IMR-90 (cell line): ENCODE measurements around the gene DMAC2L. TPM values are rescaled to one million over a fixed set of nuclear protein-coding genes. Genes with fewer than 3 reads are reported as not detected.

Experiments
- ATAC-seq: fragments of 200-7000 bp; cut with Tn5 transposase; 2 replicates; pipeline ENCODE4 v1.9.1; 2020; ENCODE audit warnings: low read depth, mild to moderate bottlenecking, moderate library complexity
- BruUV-seq: library from RNA; stranded (reverse); fragments of 400-500 nt; replicated peaks from 2 replicates; lab custom pipeline; 2021; lab: Mats Ljungman, UMichigan
- CTCF ChIA-PET: fragments of 300-600 bp; formaldehyde crosslinking; extraction: SDS; loops from one replicate; lab custom pipeline; 2021; ENCODE audit warnings: antibody characterized with exemption; lab: Yijun Ruan, JAX
- POLR2A ChIA-PET: fragments of 300-600 bp; sonication (Branson Sonifier 250); formaldehyde crosslinking; loops from one replicate; lab custom pipeline; 2022; ENCODE audit warnings: antibody characterized with exemption; ENCODE audit not compliant: unreplicated experiment; lab: Charles Lee
- DNase-seq: peaks from one replicate; pipeline ENCODE4 v3.0.0; 2013
- H2AFZ ChIP-seq: replicated peaks from 2 replicates; pipeline ENCODE3; 2013; ENCODE audit warnings: low read length, mild to moderate bottlenecking; ENCODE audit not compliant: poor library complexity
- H2AK5ac ChIP-seq: 2 replicates; pipeline ENCODE4 v1.6.1; 2013; ENCODE audit warnings: low read depth, low read length, inconsistent platforms
- H2AK9ac ChIP-seq: replicated peaks from 2 replicates; pipeline ENCODE3; 2013; ENCODE audit warnings: mild to moderate bottlenecking, low read depth, low read length, moderate library complexity; ENCODE audit not compliant: poor library complexity
- H2BK120ac ChIP-seq: 2 replicates; pipeline ENCODE4 v1.6.1; 2013; ENCODE audit warnings: low read depth, low read length, inconsistent platforms
- H2BK15ac ChIP-seq: 3 replicates; pipeline ENCODE4 v1.6.1; 2013; ENCODE audit warnings: low read depth, low read length, inconsistent platforms
- H2BK20ac ChIP-seq: 2 replicates; pipeline ENCODE4 v1.6.1; 2013; ENCODE audit warnings: low read depth, mild to moderate bottlenecking, inconsistent platforms, low read length, moderate library complexity
- H2BK5ac ChIP-seq: 2 replicates; pipeline ENCODE4 v1.6.1; 2013; ENCODE audit warnings: mild to moderate bottlenecking, low read depth, low read length, inconsistent platforms; ENCODE audit not compliant: poor library complexity, severe bottlenecking
- H3K14ac ChIP-seq: replicated peaks from 2 replicates; pipeline ENCODE4 v1.6.1; 2013; ENCODE audit warnings: low read depth, low read length, inconsistent platforms
- H3K18ac ChIP-seq: 2 replicates; pipeline ENCODE4 v1.6.1; 2013; ENCODE audit warnings: low read depth, low read length, control low read depth
- H3K23ac ChIP-seq: 2 replicates; pipeline ENCODE4 v1.6.1; 2013; ENCODE audit warnings: low read depth, low read length, inconsistent platforms
- H3K27ac ChIP-seq: 2 replicates; pipeline ENCODE4 v1.5.1; 2013; ENCODE audit warnings: mild to moderate bottlenecking, control low read depth, low read length; ENCODE audit not compliant: insufficient read depth
- H3K27me3 ChIP-seq: 2 replicates; pipeline ENCODE4 v1.6.1; 2013; ENCODE audit warnings: low read length; ENCODE audit not compliant: control insufficient read depth, insufficient read depth
- H3K36me3 ChIP-seq: 2 replicates; pipeline ENCODE4 v1.6.1; 2013; ENCODE audit warnings: low read length, mixed read lengths; ENCODE audit not compliant: control insufficient read depth, insufficient read depth
- H3K4ac ChIP-seq: 2 replicates; pipeline ENCODE4 v1.6.1; 2013; ENCODE audit warnings: low read depth, low read length, inconsistent platforms
- H3K4me1 ChIP-seq: 2 replicates; pipeline ENCODE4 v1.6.1; 2013; ENCODE audit warnings: low read length, mixed read lengths; ENCODE audit not compliant: control insufficient read depth, insufficient read depth
- H3K4me2 ChIP-seq: 2 replicates; pipeline ENCODE4 v1.6.1; 2013; ENCODE audit warnings: low read depth, mild to moderate bottlenecking, control low read depth, low read length, moderate library complexity
- H3K4me3 ChIP-seq: 2 replicates; pipeline ENCODE4 v1.5.1; 2013; ENCODE audit warnings: low read depth, mild to moderate bottlenecking, control low read depth, low read length, moderate library complexity; ENCODE audit not compliant: insufficient read depth
- H3K56ac ChIP-seq: 2 replicates; pipeline ENCODE4 v1.6.1; 2013; ENCODE audit warnings: low read length, inconsistent platforms; ENCODE audit not compliant: insufficient read depth; ENCODE audit errors: extremely low read depth
- H3K79me1 ChIP-seq, 2 experiments: 2 replicates each; pipeline ENCODE4 v1.6.1; 2013; ENCODE audit warnings: low read length in 2 of 2, inconsistent platforms in 1 of 2, low read depth in 1 of 2
- H3K9ac ChIP-seq: 2 replicates; pipeline ENCODE4 v1.6.1; 2013; ENCODE audit warnings: low read depth, low read length, control low read depth
- H3K9me1 ChIP-seq: 2 replicates; pipeline ENCODE4 v1.6.1; 2013; ENCODE audit warnings: low read length, inconsistent platforms; ENCODE audit not compliant: insufficient read depth
- H3K9me3 ChIP-seq: 2 replicates; pipeline ENCODE4 v1.6.1; 2013; ENCODE audit warnings: low read length; ENCODE audit not compliant: control insufficient read depth, insufficient read depth
- H4K20me1 ChIP-seq: 2 replicates; pipeline ENCODE4 v1.6.1; 2013; ENCODE audit warnings: low read length, inconsistent platforms; ENCODE audit not compliant: insufficient read depth
- H4K5ac ChIP-seq: 2 replicates; pipeline ENCODE4 v1.6.1; 2013; ENCODE audit warnings: mild to moderate bottlenecking, low read depth, low read length, control low read depth
- H4K8ac ChIP-seq, 2 experiments: 2 replicates each; pipeline ENCODE4 v1.6.1; 2013; ENCODE audit warnings: low read depth in 2 of 2, low read length in 2 of 2, control low read depth in 1 of 2, inconsistent platforms in 1 of 2
- H4K91ac ChIP-seq: 2 replicates; pipeline ENCODE4 v1.6.1; 2013; ENCODE audit warnings: low read depth, low read length, inconsistent platforms; ENCODE audit not compliant: insufficient read depth
- BHLHE40 ChIP-seq: fragments of 150-350 bp; IDR thresholded peaks from 2 replicates; pipeline ENCODE4 v1.6.1; 2016; ENCODE audit warnings: mild to moderate bottlenecking, low read depth, low read length
- CEBPB ChIP-seq: IDR thresholded peaks from 2 replicates; pipeline ENCODE4 v1.6.1; 2012; ENCODE audit warnings: low read depth, low read length, improper control_type of control experiment
- CHD1 ChIP-seq: IDR thresholded peaks from 2 replicates; pipeline ENCODE4 v1.6.1; 2012; ENCODE audit warnings: low read depth, low read length, improper control_type of control experiment
- FOS ChIP-seq: fragments of 150-350 bp; IDR thresholded peaks from 2 replicates; pipeline ENCODE4 v1.6.1; 2016; ENCODE audit warnings: low read depth, low read length
- MAFK ChIP-seq: IDR thresholded peaks from 2 replicates; pipeline ENCODE4 v1.6.1; 2012; ENCODE audit warnings: low read depth, low read length, improper control_type of control experiment
- MAZ ChIP-seq: IDR thresholded peaks from 2 replicates; pipeline ENCODE4 v1.6.1; 2012; ENCODE audit warnings: low read depth, mild to moderate bottlenecking, low read length, improper control_type of control experiment, moderate library complexity, borderline replicate concordance
- NFE2L2 ChIP-seq: fragments of 150-350 bp; IDR thresholded peaks from 2 replicates; pipeline ENCODE4 v1.6.1; 2016; ENCODE audit warnings: low read depth, mild to moderate bottlenecking, low read length
- POLR2A ChIP-seq: IDR thresholded peaks from 2 replicates; pipeline ENCODE4 v1.6.1; 2012; ENCODE audit warnings: mild to moderate bottlenecking, low read depth, low read length
- RAD21 ChIP-seq: IDR thresholded peaks from 2 replicates; pipeline ENCODE4 v1.6.1; 2012; ENCODE audit warnings: low read length, improper control_type of control experiment
- RCOR1 ChIP-seq: IDR thresholded peaks from 2 replicates; pipeline ENCODE4 v1.6.1; 2012; ENCODE audit warnings: mild to moderate bottlenecking, low read length, improper control_type of control experiment; ENCODE audit not compliant: insufficient replicate concordance
- RFX5 ChIP-seq: IDR thresholded peaks from 2 replicates; pipeline ENCODE4 v1.8.0; 2012; ENCODE audit warnings: low read depth, mild to moderate bottlenecking, low read length, moderate library complexity
- SMC3 ChIP-seq: fragments of 150-350 bp; IDR thresholded peaks from 2 replicates; pipeline ENCODE4 v1.6.1; 2016; ENCODE audit warnings: low read depth, mild to moderate bottlenecking, antibody characterized with exemption, low read length, moderate library complexity
- WGBS, 2 experiments: methylation state at CpG; one replicate each; pipeline versions ENCODE4 v1.1.5 to v1.1.7; 2013; ENCODE audit warnings: missing lambda C conversion rate in 2 of 2; ENCODE audit not compliant: insufficient read length in 1 of 2; ENCODE audit errors: extremely low coverage in 2 of 2; 5-methylcytosine and 5-hydroxymethylcytosine counted together
- dilution Hi-C: fragments of 300-500 bp; cut with HindIII; formaldehyde crosslinking; loops from one replicate; pipeline ENCODE4 v1.14.3; 2018; ENCODE audit warnings: low sequenced_read_pairs; ENCODE audit not compliant: unreplicated experiment
- in situ Hi-C: fragments of 300-500 bp; cut with MboI; formaldehyde crosslinking; loops from 3 replicates; pipeline ENCODE4 v1.14.3; 2019; ENCODE audit warnings: low sequenced_read_pairs, inconsistent platforms, mixed read lengths
- intact Hi-C: fragments of 100-400 bp; cut with micrococcal nuclease; formaldehyde crosslinking; loops from 2 replicates; pipeline ENCODE4 v1.10.0; 2022
- polyA plus RNA-seq, 3 experiments: library from polyadenylated mRNA; depleted of rRNA; stranded (reverse); fragments of >200 nt; gene quantifications; 2 replicates each; pipeline ENCODE4 v1.2.3, GENCODE V29; 2012; ENCODE audit warnings: low replicate concordance in 1 of 3
- total RNA-seq: library from RNA; depleted of rRNA; stranded (reverse); fragments of >200 nt; gene quantifications from 2 replicates; pipeline ENCODE4 v1.2.3, GENCODE V29; 2012
- TF ChIP-seq, protein P1 (sequence below): fragments of 150-350 bp; IDR thresholded peaks from 2 replicates; pipeline ENCODE4 v1.6.1; 2017; ENCODE audit warnings: mild to moderate bottlenecking, antibody characterized with exemption, low read length, low read depth
- TF ChIP-seq, protein P2 (sequence below): fragments of 150-350 bp; IDR thresholded peaks from 2 replicates; pipeline ENCODE4 v1.6.1; 2016; ENCODE audit warnings: low read depth, mild to moderate bottlenecking, low read length, moderate library complexity, borderline replicate concordance

DMAC2L gene
- total and polyA plus RNA-seq, 2 of the 4 experiments (the other 2 are of a cell fraction): 5.0 to 6.1 TPM

DNA sequence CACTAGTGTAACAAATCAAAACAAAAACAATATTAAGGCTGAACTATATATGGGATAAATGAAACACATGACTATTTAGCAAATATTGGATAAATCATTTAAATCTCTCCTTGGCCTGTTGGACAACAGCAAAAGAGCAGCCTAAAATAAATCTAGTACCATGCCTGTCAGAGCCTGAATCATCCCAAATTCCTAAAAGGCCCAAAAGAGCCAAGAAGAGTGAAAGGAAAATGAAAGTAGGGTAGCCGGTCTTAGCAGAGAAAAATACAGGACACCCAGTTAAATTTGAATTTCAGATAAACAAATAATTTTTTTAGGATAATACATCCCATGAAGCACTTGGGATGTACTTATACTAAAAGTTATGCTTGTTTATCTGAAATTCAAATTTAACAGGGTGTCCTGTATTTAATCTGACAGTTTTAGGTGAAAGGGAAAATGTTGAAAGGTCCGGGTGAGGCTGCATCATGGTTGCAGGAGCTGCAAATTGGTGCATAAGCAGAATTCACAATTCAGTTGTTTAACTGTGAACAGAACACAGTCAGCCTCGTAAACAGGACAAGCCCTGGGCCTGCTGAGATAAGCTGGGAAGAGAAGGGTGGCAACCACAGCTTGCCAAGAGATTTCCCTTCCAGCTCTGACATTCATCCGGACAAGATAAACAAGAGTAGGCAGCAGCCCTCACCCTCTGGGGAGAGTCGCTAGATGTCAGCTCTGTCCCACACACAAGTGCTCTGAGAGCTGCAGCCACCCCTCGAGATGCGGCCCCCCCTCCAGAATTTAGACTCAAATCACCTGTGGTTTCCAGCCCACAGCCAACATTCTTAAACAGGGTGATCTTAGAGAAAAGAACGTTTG lies 30.3 kb downstream of the DMAC2L start:
- Histone ChIP-seq H2AK9ac (peak overlapping the region; percentile 13), H3K23ac (peak overlapping the region; percentile 73), H3K4me1 (peaks cover 19% of the 10 kb centered on the region), H3K56ac (peak overlapping the region; percentile 55; the same call in 1 of the 2 replicates), H4K91ac (peak overlapping the region; percentile 53; the same call in 1 of the 2 replicates), H3K27ac (peak overlapping the region; percentile 85; the same call in 1 of the 2 replicates), H4K5ac (peak overlapping the region; percentile 50), H2AFZ (peak overlapping the region; percentile 79), H3K27me3 (no peaks in the 10 kb centered on the region), H3K14ac (peak overlapping the region; percentile 68), H3K4ac (peak overlapping the region; percentile 85), H3K18ac (peak overlapping the region; percentile 53), H2BK5ac (peak overlapping the region; percentile 59), H3K9me3 (no peaks in the 10 kb centered on the region), H2BK15ac (no peak overlapping the region), H3K4me3 (peak overlapping the region; percentile 6; the same call in 1 of the 2 replicates), H3K9ac (peak overlapping the region; percentile 72), H3K79me1 (peaks cover 0 to 16% of the 10 kb centered on the region in 2 experiments; a peak in 1 of 4 replicates), H2BK20ac (peak overlapping the region; percentile 82), H2AK5ac (peak overlapping the region; percentile 72; the same call in 1 of the 2 replicates), H3K36me3 (no peaks in the 10 kb centered on the region), H4K8ac (peak overlapping the region in 1 of 2 experiments; percentile 88; a peak in 2 of 4 replicates), H3K4me2 (peak overlapping the region; percentile 84), H4K20me1 (no peaks in the 10 kb centered on the region), H3K9me1 (peaks cover 16% of the 10 kb centered on the region), H2BK120ac (peak overlapping the region; percentile 87)
- ChIA-PET POLR2A (interaction anchor here (0.9 kb wide), 1 partner anchor 189 kb away, joined by 6 read pairs; no protein-coding TSS in a partner anchor), CTCF (interaction anchor here (0.5 to 1.2 kb wide), 10 partner anchors 8 to 504 kb away, joined by 3 to 5 read pairs (median 3); partner anchors contain the start of gene CDKL1)
- intact Hi-C loops (loop anchor here (2.0 kb wide), 1 partner anchor 190 kb away; the partner anchor contains the start of gene MAP4K5), dilution Hi-C loops (no loop called here), in situ Hi-C loops (no loop called here)
- peak; percentile 71 for DNase-seq
- WGBS, 2 experiments: no CpG with 5 or more reads among the region's 8 CpGs
- peak; percentile 73 for ATAC-seq
- no TSS peak for BruUV-seq
- TF ChIP-seq MAZ (peak; percentile 91; the same call in 1 of the 2 replicates), POLR2A (no peak), FOS (no peak), SMC3 (peak; percentile 16; the same call in 1 of the 2 replicates), NFE2L2 (no peak), RAD21 (peak; percentile 58), CEBPB (no peak), RCOR1 (no peak), MAFK (no peak), CHD1 (no peak), BHLHE40 (no peak), RFX5 (no peak)
- TF ChIP-seq, protein P1, sequence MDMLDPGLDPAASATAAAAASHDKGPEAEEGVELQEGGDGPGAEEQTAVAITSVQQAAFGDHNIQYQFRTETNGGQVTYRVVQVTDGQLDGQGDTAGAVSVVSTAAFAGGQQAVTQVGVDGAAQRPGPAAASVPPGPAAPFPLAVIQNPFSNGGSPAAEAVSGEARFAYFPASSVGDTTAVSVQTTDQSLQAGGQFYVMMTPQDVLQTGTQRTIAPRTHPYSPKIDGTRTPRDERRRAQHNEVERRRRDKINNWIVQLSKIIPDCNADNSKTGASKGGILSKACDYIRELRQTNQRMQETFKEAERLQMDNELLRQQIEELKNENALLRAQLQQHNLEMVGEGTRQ: no peak
- TF ChIP-seq, protein P2, sequence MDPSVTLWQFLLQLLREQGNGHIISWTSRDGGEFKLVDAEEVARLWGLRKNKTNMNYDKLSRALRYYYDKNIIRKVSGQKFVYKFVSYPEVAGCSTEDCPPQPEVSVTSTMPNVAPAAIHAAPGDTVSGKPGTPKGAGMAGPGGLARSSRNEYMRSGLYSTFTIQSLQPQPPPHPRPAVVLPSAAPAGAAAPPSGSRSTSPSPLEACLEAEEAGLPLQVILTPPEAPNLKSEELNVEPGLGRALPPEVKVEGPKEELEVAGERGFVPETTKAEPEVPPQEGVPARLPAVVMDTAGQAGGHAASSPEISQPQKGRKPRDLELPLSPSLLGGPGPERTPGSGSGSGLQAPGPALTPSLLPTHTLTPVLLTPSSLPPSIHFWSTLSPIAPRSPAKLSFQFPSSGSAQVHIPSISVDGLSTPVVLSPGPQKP: no peak
